NCI-H774 (cell line): ENCODE measurements around the gene ASIC4.

Experiments used
- DNase-seq: peaks from one replicate; lab custom pipeline; 2025; lab: John Stamatoyannopoulos, UW

The ASIC4 gene

GRCh38 chr2:219514836-219515235 is 554 bp downstream of the ASIC4 start:
- DNase-seq: no peak

GRCh38 chr2:219515874-219516629 is 1.8 kb downstream of the ASIC4 start:
- DNase-seq: no peak

DNA sequence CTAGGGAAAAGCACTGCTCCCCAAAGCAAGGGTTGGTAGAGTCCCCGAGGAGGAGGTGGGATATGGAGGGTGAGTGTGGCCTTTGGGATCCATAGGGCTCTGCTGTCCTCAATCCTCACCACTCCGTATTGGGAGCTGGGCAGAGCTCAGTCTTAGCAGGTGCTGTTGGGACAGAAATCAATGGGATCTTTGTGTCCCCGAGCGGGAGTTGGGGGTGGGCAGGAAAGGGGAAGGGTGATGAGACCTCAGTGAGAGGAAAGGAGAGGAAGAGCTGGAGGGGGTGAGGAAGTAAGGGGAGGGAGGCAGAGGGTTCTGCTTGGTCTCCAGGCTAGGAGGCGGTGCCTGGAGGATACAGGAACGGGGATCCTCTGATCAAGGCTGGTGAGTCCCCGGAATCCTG is 2.6 kb downstream of the ASIC4 start:
- DNase-seq: no peak

DNA sequence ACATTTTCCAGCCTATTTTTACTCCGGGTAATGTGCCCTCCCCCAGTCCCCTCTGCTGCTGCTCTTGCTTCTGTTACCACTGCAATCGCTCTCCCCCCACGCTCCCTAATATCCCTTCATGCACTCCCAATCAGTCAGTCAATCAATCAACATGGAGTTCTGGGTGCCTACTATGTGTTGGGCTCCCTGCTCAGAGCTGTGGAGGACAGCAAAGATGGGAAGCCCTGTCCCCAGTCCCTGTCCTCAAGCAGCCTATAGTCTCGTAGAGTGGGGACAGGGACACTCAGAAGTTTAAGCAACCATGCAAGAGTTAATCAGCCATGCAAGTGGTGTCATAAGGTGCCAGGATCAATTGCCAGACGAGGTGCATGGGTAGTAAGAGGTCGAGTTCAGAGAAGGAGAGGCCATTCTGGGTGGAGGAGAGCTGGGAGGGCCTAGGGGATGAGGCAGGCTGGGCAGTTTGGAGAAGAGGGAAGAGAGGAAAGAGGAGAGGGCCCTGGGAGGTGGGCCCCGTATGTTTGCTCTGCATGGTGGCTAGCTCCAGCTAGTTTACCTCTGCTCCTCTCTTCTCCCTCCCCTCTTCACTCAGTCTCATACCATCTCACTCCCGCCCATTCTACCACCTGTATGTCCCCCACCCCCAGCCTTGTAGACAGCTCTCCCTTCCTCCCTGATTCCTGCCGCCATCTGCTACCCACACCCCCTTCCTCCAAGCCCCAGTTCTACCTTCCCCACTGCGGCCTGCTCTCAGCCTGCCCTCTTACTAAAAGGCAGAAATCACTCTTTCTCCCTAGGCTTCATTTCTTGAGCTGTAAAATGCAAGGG is 3.9 kb downstream of the ASIC4 start:
- DNase-seq: no peak

- DNase-seq: no peak
These were observed 5.2 kb downstream of the ASIC4 start for GRCh38 chr2:219519526-219519916.

- DNase-seq: no peak
These were observed 5.8 kb downstream of the ASIC4 start for GRCh38 chr2:219520079-219520478.

DNA sequence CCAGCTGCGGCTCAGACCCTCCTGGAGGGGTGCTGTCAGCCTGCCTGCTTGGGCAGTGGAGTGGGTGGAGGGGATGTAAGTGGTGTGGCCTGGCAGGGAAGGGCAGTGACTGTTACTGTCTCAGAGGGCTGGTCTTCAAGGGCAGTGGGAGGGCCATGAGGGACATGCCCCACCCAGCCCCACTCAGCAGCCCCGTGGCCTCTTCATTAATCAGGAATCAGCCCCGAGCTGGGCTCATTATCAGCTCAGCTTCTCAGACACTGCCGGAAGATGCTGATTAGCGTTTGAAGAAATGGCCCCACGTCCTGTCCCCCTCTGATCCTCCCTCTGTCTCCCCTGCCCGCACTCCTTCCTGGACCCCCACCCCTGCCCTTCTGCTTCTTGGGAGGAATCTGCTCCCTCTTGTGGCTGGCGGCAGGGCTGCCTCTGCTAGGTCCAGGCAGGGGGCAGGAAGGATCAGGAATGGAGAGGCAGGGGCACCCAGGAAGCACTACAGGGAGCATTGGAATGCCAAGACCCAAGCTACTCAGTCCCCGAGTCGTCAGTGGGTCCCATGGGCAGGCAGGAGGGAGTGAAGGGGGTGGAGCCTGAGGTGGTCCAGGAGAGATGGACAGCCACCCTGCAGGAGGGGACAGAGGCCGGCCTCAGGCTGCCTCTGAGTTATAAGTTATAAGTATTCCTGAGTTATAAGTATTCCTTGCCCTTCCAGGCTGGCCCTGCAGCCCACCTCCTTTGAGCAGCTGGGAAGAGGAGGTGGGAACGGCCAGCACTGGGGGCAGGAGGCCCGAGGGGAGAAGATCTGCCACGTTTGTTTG is 7.0 kb downstream of the ASIC4 start:
- DNase-seq: no peak

- no peak for DNase-seq
These were observed 8.1 kb downstream of the ASIC4 start for GRCh38 chr2:219522111-219523030.

DNA sequence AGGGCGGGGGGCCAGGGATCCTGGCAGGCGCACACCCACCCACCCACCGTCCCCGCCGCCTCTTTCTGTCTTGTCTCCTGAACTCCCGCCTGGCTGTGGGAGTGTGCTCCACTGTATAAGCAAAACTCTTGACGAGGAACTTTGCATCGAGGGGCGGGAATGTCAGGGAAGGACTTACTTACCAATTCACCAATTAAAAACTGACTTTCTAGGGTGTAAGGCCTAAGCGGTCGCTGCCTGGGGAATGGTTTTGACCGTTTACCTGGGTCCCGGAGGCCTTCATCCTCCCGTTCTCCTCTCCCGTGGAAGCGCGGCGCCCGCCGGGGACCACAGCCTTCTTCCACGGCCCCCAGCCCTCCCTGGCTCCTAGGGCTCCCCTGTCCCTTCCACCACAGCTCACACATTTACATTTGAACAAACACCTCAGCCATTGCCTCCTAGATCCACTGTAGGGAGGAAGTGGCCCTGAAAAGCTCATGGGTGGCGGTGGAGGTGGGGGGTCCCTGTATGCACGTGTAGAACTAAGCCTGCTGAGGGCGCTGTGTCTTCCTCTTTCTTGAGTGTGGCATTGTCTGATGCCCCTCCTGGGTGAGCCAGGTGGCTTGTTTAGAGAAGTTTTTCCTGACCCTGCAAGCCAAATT is 8.9 kb downstream of the ASIC4 start:
- no peak for DNase-seq

GRCh38 chr2:219524817-219525216 is 10.5 kb downstream of the ASIC4 start:
- no peak for DNase-seq

DNA sequence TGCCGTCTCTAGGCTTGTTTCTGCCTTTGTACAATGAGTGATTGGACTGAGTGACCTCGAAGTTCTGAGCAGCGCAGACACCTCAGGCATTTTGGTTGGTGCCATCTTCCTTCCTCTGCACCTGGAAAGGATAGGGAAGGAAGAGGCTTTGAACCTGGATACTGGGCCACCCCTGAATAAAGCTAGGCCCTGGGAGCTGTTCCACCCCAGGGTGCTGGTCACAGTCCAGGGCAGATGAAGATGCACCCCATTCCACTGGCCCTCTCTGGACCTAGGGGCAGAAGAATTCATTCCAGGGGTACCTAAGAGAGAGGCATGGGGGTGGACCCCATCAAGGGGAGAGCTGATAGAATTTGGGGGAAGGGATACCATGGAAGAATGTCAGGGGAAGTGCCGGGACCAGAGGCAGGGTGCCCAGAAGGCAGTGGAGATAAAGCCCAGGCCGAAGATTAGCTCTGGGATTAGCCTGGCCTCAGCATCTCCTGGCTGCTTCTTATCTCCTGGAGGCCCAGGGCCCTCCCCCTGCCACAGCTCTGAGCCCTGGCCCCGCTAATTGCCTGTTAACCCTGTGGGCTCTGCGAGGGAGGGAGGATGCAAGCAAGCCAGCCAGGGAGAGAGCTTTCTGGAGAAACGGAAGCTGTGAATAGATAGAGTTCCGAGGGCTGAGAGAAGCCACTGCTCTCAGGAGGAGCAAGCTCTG is 11.4 kb downstream of the ASIC4 start:
- DNase-seq: no peak

DNA sequence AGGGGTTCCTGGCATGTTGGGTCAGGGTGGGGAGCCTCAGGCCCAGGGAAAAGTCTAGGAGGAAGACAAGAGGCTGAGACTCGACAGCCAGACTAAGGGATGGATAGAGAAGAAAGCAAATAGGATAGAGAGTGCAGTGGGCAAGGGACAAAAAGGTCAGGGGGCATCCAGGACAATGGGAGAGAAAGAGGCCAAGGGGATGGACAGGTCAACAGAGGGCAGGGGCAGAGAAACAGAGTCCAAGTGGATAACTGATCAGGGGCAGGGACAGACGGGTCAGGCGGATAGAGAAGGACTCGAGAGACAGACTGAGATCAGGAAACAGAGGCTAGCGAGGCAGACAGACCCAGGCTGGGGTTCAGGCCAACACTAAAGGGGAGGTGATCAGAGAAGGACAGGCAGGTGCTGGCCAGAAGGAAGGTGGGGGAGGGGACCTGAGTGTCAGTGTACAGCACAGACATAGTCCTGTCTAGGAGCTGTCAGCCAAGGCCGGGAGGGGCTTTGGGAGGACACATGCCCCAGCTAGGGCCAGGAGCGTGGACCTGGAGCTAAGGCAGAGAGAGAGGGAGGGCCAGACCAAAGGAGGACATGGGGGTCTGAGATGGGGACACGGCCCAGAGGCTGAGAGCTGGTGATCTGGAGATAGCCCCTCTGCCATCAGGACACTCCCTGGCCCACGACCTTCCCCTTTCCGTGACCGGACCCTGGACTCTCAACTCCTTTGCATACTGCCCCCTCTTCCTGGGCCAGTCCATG is 12.2 kb downstream of the ASIC4 start:
- no peak for DNase-seq

GRCh38 chr2:219527076-219527394 is 12.8 kb downstream of the ASIC4 start:
- DNase-seq: peak; percentile 57

- no peak for DNase-seq
These were observed 13.2 kb downstream of the ASIC4 start for GRCh38 chr2:219527472-219527871.

DNA sequence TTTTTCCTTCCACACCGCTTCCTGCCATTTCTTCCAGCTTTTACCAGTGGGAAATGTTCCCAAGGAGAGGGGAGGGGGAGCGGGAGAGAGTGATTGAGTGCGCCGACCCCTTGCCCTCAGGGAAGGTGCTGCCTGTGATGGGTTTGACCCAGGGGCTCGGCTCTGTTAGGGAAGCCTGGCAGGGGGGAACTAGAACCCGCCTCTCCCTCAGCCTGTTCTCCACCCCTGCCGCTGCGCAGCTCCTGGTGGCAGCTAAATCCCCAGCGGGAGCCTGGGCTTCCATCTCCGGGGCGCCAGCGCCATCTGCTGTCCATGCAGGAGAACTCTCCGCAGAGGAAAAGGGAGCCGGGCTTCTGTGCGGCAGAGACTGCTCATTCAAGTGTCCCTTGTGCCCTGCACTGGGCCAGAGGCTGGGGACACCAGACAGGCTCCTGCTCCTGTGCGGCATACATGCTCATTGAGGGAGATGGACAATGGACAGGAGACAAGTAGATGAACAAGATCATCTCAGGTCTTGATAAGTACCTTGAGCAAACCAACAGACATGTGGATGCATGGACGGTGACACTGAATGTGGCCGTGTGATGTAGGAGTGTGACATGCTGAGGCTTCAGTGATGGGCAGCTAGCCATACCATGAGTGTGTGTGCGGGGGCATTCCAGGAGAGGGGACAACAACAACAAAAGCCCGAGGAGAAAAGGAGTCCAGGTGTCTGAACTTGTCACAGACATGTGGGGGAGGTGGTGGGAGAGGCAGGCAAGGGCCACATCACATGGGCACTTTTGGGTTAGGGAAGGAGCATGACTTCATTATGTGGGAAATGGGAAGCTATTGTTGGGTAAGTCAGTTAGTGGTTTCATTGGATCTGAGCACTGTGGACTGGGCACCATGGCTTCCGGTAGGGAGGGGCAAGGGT is 16.0 kb downstream of the ASIC4 start:
- peak; percentile 71 for DNase-seq

GRCh38 chr2:219531639-219532377 is 17.5 kb downstream of the ASIC4 start:
- DNase-seq: no peak

- no peak for DNase-seq
These were observed 18.0 kb downstream of the ASIC4 start for GRCh38 chr2:219532378-219532649.
